Heart right ventricle (tissue), 16 donors: ENCODE results near the gene HFE. TPM values are rescaled to one million over a fixed set of nuclear protein-coding genes. Genes with fewer than 3 reads are reported as not detected.
"Not testable (repeated sequence)": the region's sequence is repeated elsewhere in the genome, so short reads cannot be mapped to it uniquely, and the experiment has no call there.

ENCODE experiments used
- ATAC-seq, 8 donors: fragments of 200-7000 bp; cut with Tn5 transposase; one replicate each; pipeline ENCODE4 v1.9.1; 2020; ENCODE audit warnings: mild to moderate bottlenecking in 8 of 8, moderate library complexity in 8 of 8, moderate number of reproducible peaks in 1 of 8
- DNase-seq, 2 donors: peaks; one replicate each; pipeline ENCODE4 v3.0.0-alpha.2; 2020
- H3K27ac ChIP-seq, 10 donors: fragments of 200-600 bp; sonication (generic) in 2 of 10; one replicate each; pipeline versions ENCODE4 v1.5.0 to v1.8.0; 2020 to 2022; ENCODE audit warnings: mild to moderate bottlenecking in 3 of 10
- H3K27me3 ChIP-seq, 7 donors: fragments of 200-600 bp; one replicate each; pipeline ENCODE4 v1.8.0; 2021 to 2022; ENCODE audit warnings: mild to moderate bottlenecking in 2 of 7
- H3K36me3 ChIP-seq, 9 donors: fragments of 200-600 bp; sonication (generic) in 1 of 9; one replicate each; pipeline versions ENCODE4 v1.5.0 to v1.8.0; 2020 to 2022; ENCODE audit warnings: mild to moderate bottlenecking in 2 of 9
- H3K4me1 ChIP-seq, 9 donors: fragments of 200-600 bp; sonication (generic) in 1 of 9; one replicate each; pipeline versions ENCODE4 v1.5.0 to v1.8.0; 2020 to 2022; ENCODE audit warnings: mild to moderate bottlenecking in 4 of 9
- H3K4me3 ChIP-seq, 10 donors: fragments of 200-600 bp; sonication (generic) in 2 of 10; one replicate each; pipeline versions ENCODE4 v1.5.0 to v1.8.0; 2020 to 2022; ENCODE audit warnings: mild to moderate bottlenecking in 7 of 10, moderate library complexity in 2 of 10
- H3K9me3 ChIP-seq, 11 donors: fragments of 200-600 bp in 10 of 11; sonication (generic) in 2 of 11; one replicate each; pipeline versions ENCODE4 v1.5.0 to v1.8.0; 2013 to 2022; ENCODE audit warnings: mild to moderate bottlenecking in 2 of 11, control low read depth in 1 of 11, moderate library complexity in 1 of 11
- WGBS, 2 donors: extraction: QIAGEN DNeasy Blood & Tissue Kit; methylation state at CpG; one replicate each; pipeline ENCODE4 v1.1.7; 2013; ENCODE audit warnings: inconsistent platforms in 1 of 2; 5-methylcytosine and 5-hydroxymethylcytosine counted together
- intact Hi-C, 10 donors: fragments of 100-400 bp; cut with DNase I; formaldehyde crosslinking; loops; one replicate each; pipeline versions ENCODE4 v1.11.1 to v1.14.2; 2022
- polyA plus RNA-seq, 2 donors: library from polyadenylated mRNA; stranded (reverse); fragments of 200-250 nt; gene quantifications; one replicate each; pipeline ENCODE4 v1.2.3, GENCODE V29; 2013
- total RNA-seq, 10 donors: library from RNA; stranded (reverse); fragmentation: NEBNext Ultra II Directional in 3 of 10; extraction: Animal tissue kit (Norgen Biotek cat#: 25700) in 3 of 10; gene quantifications; one replicate each; pipeline versions ENCODE4 v1.2.1 to v1.2.4, GENCODE V29; 2021 to 2023
- TF ChIP-seq, protein P1 (sequence below), 9 donors: fragments of 200-600 bp; sonication (generic) in 2 of 9; IDR thresholded peaks; one replicate each; pipeline versions ENCODE4 v1.5.0 to v1.8.0; 2021 to 2022; ENCODE audit warnings: antibody characterized with exemption in 9 of 9, mild to moderate bottlenecking in 5 of 9, moderate library complexity in 1 of 9
- donor health status: Arrhythmogenic right ventricular cardiomyopathy.
- donor health status: ischemic (EF 13 %, LVEDD 7.1; RV severe dilation, severe dysfunction).
- donor health status: healthy with polysubstance abuse.
- donor health status: DM: no; HTN: yes; CAD: no.
- donor health status: DM: no; HTN: no; CAD: no.
- donor health status: ischemic (EF 25% LVEDD 6.9; RV normal size, moderate dysfunction).
- donor health status: ischemic (EF 25% LVEDD 5.7; RV mildly dilated, moderate dysfunction).
- donor health status: healthy.
- donor health status: DM: yes; HTN: yes; CAD: no.
- donor health status: Ischemic cardiomyopathy.
- donor health status: ischemic (EF 35%, LVEDD 5.7; RV mildly dilated, moderate dysfunction).
- donor health status: nonischemic (EF 11% LVEDD 7.7; RV severe dilation, severe dysfunction).
- donor health status: DM: yes; HTN: yes; CAD: no.
- donor health status: PGD.
- donor health status: ischemic (EF 29% LVEDD 5.4; RV normal size, mild dysfunction).
- donor health status: nonischemic (EF 23%, LVEDD 6.1; RV moderate dilation, normal function).

HFE gene
- total and polyA plus RNA-seq, 12 donors, result 1.4 to 7.7 (median 3.9) TPM

DNA sequence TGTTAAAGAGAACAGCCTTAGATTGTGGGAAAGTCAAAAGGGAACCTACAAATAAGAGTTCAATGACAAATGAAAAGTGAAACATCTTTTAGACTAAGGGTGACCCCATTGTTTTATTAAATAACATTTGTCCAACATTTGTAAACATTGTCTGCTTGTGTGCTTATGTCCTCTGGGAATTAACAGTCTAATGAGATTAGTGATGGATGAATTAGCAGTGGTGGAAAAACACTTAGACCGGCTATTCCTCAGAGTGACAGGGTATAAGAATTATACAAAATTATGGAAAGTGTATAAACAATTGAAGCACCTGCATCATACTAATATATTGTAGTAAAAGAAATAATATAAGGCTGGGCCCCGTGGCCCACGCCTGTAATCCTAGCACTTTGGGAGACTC, 29.3 kb upstream of the HFE start:
- Histone ChIP-seq H3K27ac (no peak overlapping the region), H3K36me3 (no peaks in the 10 kb centered on the region), H3K4me1 (peaks cover 0 to 34% (median 16%) of the 10 kb centered on the region in 9 donors), H3K4me3 (no peak overlapping the region), H3K9me3 (no peaks in the 10 kb centered on the region), H3K27me3 (peaks cover 0 to 2% (median 0%) of the 10 kb centered on the region in 7 donors)
- ATAC-seq, result no peak
- DNase-seq, result no peak
- TF ChIP-seq, protein P1, sequence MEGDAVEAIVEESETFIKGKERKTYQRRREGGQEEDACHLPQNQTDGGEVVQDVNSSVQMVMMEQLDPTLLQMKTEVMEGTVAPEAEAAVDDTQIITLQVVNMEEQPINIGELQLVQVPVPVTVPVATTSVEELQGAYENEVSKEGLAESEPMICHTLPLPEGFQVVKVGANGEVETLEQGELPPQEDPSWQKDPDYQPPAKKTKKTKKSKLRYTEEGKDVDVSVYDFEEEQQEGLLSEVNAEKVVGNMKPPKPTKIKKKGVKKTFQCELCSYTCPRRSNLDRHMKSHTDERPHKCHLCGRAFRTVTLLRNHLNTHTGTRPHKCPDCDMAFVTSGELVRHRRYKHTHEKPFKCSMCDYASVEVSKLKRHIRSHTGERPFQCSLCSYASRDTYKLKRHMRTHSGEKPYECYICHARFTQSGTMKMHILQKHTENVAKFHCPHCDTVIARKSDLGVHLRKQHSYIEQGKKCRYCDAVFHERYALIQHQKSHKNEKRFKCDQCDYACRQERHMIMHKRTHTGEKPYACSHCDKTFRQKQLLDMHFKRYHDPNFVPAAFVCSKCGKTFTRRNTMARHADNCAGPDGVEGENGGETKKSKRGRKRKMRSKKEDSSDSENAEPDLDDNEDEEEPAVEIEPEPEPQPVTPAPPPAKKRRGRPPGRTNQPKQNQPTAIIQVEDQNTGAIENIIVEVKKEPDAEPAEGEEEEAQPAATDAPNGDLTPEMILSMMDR (IDR thresholded peaks at IDR 0.05), result no peak
- WGBS, 2 donors, result 98 to 99% methylated on average over 3 of the region's 3 CpGs
- intact Hi-C loops, result loop anchor here in 4 of 10 donors (2.0 to 10.0 kb wide), 7 partner anchors 45 to 227 kb away; a partner anchor contains a TSS

DNA sequence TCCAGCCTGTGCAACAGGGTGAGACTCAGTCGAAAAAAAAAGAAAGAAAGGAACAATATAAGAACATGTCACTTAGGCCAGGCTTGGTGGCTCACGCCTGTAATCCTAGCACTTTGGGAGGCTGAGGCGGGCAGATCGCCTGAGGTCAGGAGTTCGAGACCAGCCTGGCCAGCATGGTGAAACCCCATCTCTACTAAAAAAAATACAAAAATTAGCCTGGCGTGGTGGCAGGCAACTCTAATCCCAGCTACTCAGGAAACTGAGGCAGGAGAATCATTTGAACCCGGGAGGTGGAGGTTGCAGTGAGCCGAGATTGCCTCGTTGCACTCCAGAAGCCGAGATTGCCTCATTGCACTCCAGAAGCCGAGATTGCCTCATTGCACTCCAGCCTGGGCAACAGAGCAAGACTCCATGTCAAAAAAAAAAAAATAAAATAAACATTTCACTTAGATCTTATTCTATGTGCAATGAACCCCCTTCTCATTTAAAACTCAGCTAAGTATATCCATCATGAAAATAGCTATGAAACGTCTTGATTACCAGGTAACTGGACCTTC, 28.7 kb upstream of the HFE start:
- intact Hi-C loops, result loop anchor here in 2 of 10 donors (5.0 to 10.0 kb wide), 4 partner anchors 99 to 226 kb away; a partner anchor contains a TSS
- not testable (repeated sequence) for DNase-seq, H3K36me3 ChIP-seq, H3K27me3 ChIP-seq, H3K4me3 ChIP-seq, H3K27ac ChIP-seq, H3K9me3 ChIP-seq, ATAC-seq
- H3K4me1 ChIP-seq, result peaks cover 0 to 30% (median 14%) of the 10 kb centered on the region in 9 donors
- WGBS, 2 donors, result 95 to 97% methylated on average over 12 of the region's 12 CpGs

DNA sequence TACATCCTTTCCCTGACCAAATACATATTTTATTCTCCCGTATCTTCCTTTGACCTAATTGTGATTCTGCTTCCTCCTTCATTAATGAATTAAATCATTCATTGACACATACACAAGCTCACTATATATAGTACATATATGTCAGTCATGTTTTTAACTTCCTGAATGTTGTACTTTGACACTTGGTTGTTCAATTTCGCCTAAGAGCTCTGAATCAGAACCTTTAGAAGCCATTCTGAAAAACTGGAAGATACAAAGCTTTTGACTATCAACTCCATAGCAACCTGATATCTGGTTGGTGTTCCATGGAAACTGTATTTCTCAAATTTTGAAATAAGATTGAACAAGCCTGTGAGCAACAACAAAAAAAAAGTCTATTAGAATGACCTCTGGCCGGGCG, 27.3 kb upstream of the HFE start:
- Histone ChIP-seq H3K36me3 (no peaks in the 10 kb centered on the region), H3K9me3 (no peaks in the 10 kb centered on the region), H3K4me3 (no peak overlapping the region), H3K27me3 (peaks cover 0 to 7% (median 0%) of the 10 kb centered on the region in 7 donors), H3K4me1 (peaks cover 0 to 19% (median 4%) of the 10 kb centered on the region in 9 donors), H3K27ac (no peak overlapping the region)
- ATAC-seq (no peak), DNase-seq (no peak)
- 92% methylated on average over 4 of the region's 4 CpGs for WGBS, 2 donors
- intact Hi-C loops, result loop anchor here in 2 of 10 donors (5.0 to 10.0 kb wide), 4 partner anchors 97 to 225 kb away; a partner anchor contains a TSS
- TF ChIP-seq, protein P1 (IDR thresholded peaks at IDR 0.05), result no peak

DNA sequence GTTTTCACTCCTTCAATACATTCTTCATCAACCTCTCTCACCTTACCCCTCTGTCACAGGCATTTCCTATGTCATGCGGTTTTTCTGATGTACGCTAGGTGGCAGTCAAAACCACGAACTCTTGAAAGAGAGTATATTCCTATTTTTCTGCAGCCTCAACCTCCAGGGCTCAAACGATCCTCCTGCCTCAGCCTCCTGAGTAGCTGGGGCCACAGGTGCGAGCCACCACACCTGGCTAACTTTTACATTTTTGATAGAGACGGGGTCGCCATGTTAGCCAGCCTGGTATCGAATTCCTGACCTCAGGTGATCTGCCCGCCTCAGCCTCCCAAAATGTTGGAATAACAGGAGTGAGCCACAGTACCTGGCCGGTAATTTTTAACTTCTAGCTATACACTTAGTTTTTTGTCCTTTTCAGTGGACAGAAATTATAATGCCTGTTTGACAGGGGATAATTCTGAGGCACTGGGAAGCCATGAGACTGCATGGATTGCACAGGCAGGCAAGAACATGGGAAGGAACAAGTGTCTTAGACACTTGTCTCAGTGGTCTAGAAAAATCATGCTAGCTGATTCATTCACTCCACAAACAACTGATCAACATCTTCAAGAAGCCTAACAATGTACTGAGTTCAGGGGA, 22.5 kb upstream of the HFE start:
- DNase-seq, result no peak
- Histone ChIP-seq H3K27me3 (peaks cover 0 to 7% (median 0%) of the 10 kb centered on the region in 7 donors), H3K4me3 (no peak overlapping the region), H3K9me3 (no peaks in the 10 kb centered on the region), H3K36me3 (no peaks in the 10 kb centered on the region), H3K27ac (no peak overlapping the region), H3K4me1 (peaks cover 0 to 18% (median 0%) of the 10 kb centered on the region in 9 donors)
- peak in 7 of 8 donors; percentile 52 to 86 (median 70) for ATAC-seq
- WGBS, 2 donors, result 28 to 30% methylated on average over 10 of the region's 10 CpGs
- TF ChIP-seq, protein P1 (IDR thresholded peaks at IDR 0.05), result peak; percentile 61 to 86 (median 81)
- intact Hi-C loops, result loop anchor here in 7 of 10 donors (1.0 to 2.0 kb wide), 3 partner anchors 32 to 36 kb away; no protein-coding TSS in a partner anchor
